ENCODE results near the gene TAL2.

Gene TAL2

GRCh38 chr9:105694190-105694847, 32.1 kb downstream of the TAL2 start, which contains the start of gene TMEM38B:
Gene TMEM38B, plus strand, starts transcription at chr9:105694541. Its CDS starts 120 bp downstream, at chr9:105694661.
- peak; percentile 61 for DNase-seq
- no peaks in the 10 kb centered on the region for H3K27me3 ChIP-seq (replicated peaks)
- in situ Hi-C loops (cut with HindIII; ENCODE audit: low pct_ligation_motif_present, low sequenced_read_pairs): no loop called here
- TF ChIP-seq CTCF (IDR thresholded peaks at IDR 0.05; ENCODE audit: low read depth, low read length, missing control alignments): no peak
- H3K27ac ChIP-seq: no peak within 1 kb of the TSS
- H3K36me3 ChIP-seq (replicated peaks): no peaks in the 10 kb centered on the region
- H3K4me3 ChIP-seq (ENCODE audit: low read depth, low read length): peak within 1 kb of the TSS; percentile 77

GRCh38 chr9:105694848-105695581, 32.8 kb downstream of the TAL2 start:
- Histone ChIP-seq H3K27me3 (replicated peaks) (no peaks in the 10 kb centered on the region), H3K27ac (no peak overlapping the region), H3K36me3 (replicated peaks) (no peaks in the 10 kb centered on the region), H3K4me3 (ENCODE audit: low read depth, low read length) (peak overlapping the region; percentile 77)
- DNase-seq: peak; percentile 26
- TF ChIP-seq CTCF (IDR thresholded peaks at IDR 0.05; ENCODE audit: low read depth, low read length, missing control alignments): no peak
- in situ Hi-C loops (cut with HindIII; ENCODE audit: low pct_ligation_motif_present, low sequenced_read_pairs): no loop called here

- Histone ChIP-seq H3K27ac (no peak overlapping the region), H3K4me3 (ENCODE audit: low read depth, low read length) (no peak overlapping the region), H3K27me3 (replicated peaks) (no peaks in the 10 kb centered on the region), H3K36me3 (replicated peaks) (no peaks in the 10 kb centered on the region)
- in situ Hi-C loops (cut with HindIII; ENCODE audit: low pct_ligation_motif_present, low sequenced_read_pairs): no loop called here
- DNase-seq: no peak
- TF ChIP-seq CTCF (IDR thresholded peaks at IDR 0.05; ENCODE audit: low read depth, low read length, missing control alignments): no peak
These were observed 34.0 kb downstream of the TAL2 start for GRCh38 chr9:105696219-105696793.

GRCh38 chr9:105697871-105698270, 35.6 kb downstream of the TAL2 start:
- Histone ChIP-seq H3K27me3 (replicated peaks) (no peaks in the 10 kb centered on the region), H3K27ac (no peak overlapping the region), H3K4me3 (ENCODE audit: low read depth, low read length) (no peak overlapping the region), H3K36me3 (replicated peaks) (no peaks in the 10 kb centered on the region)
- TF ChIP-seq CTCF (IDR thresholded peaks at IDR 0.05; ENCODE audit: low read depth, low read length, missing control alignments): no peak
- DNase-seq: peak; percentile 54
- in situ Hi-C loops (cut with HindIII; ENCODE audit: low pct_ligation_motif_present, low sequenced_read_pairs): no loop called here

- no peak for DNase-seq
- Histone ChIP-seq H3K27me3 (replicated peaks) (no peaks in the 10 kb centered on the region), H3K36me3 (replicated peaks) (no peaks in the 10 kb centered on the region), H3K4me3 (ENCODE audit: low read depth, low read length) (no peak overlapping the region), H3K27ac (no peak overlapping the region)
- TF ChIP-seq CTCF (IDR thresholded peaks at IDR 0.05; ENCODE audit: low read depth, low read length, missing control alignments): no peak
- in situ Hi-C loops (cut with HindIII; ENCODE audit: low pct_ligation_motif_present, low sequenced_read_pairs): no loop called here
These were observed 36.2 kb downstream of the TAL2 start for GRCh38 chr9:105698348-105698870.

All from brain microvascular endothelial cell (primary cell).